Stimulated activated CD4-positive, alpha-beta T cell treated with anti-CD3 and anti-CD28 coated beads, Interleukin-2, amount 100 ng/mL, for 4 hours (primary cell): ENCODE measurements around the gene FBXO27.
"Not testable (repeated sequence)": the region's sequence is repeated elsewhere in the genome, so short reads cannot be mapped to it uniquely, and the experiment has no call there.

Experiments used
- DNase-seq: peaks from one replicate; pipeline ENCODE4 v3.0.0-alpha.2; 2020; ENCODE audit warnings: low read depth

FBXO27 gene

DNA sequence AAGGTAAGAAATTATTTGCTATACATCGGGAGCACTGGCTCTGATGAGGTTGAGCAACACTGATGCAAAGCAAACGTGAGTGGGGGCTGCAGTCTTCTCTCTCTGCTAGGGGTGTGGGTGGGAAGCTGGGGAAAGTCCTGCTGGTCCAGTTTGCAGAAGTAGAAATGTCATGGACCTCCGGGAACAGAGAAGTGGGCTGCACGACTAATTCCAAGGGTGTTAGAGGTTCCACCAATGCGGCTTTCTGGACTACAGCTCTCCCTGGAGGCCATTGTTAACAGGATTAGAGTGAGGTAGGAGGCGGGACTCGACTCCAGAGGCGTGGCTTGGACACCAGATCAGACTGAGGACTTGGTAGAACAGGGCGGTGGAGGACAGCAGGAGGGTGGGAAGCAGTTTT lies 5.7 kb upstream of the FBXO27 start:
- no peak for DNase-seq

- no peak for DNase-seq
Measured at GRCh38 chr19:39037194-39037593, 4.8 kb upstream of the FBXO27 start.

- no peak for DNase-seq
Measured at GRCh38 chr19:39036581-39036980, 4.2 kb upstream of the FBXO27 start.

GRCh38 chr19:39031368-39032062 lies 834 bp downstream of the FBXO27 start:
- DNase-seq = peak; percentile 76

DNA sequence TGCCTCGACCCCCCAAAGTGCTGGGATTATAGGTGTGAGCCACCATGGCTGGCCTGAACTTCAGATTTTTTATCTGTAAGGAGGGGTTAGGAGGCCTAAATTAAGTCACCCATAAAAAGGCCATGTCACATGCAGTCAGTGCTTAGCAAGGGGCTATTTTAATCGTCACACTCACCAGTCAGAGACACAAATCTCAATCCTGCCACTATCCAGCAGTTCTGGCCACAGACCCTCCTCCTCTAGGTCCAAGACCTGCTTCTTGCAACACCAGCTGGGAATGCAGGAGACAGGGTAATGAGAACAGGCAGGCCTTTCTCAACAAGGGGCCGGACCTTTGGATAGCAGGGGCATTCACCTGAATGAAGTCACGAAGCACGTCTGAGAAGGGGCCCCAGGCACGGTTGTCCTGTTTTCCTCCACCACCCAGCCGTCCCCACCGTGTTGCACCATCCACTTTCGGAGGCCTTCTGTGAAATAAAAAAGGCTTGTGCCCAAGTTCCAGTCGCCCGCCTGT lies 1.4 kb downstream of the FBXO27 start:
- no peak for DNase-seq

DNA sequence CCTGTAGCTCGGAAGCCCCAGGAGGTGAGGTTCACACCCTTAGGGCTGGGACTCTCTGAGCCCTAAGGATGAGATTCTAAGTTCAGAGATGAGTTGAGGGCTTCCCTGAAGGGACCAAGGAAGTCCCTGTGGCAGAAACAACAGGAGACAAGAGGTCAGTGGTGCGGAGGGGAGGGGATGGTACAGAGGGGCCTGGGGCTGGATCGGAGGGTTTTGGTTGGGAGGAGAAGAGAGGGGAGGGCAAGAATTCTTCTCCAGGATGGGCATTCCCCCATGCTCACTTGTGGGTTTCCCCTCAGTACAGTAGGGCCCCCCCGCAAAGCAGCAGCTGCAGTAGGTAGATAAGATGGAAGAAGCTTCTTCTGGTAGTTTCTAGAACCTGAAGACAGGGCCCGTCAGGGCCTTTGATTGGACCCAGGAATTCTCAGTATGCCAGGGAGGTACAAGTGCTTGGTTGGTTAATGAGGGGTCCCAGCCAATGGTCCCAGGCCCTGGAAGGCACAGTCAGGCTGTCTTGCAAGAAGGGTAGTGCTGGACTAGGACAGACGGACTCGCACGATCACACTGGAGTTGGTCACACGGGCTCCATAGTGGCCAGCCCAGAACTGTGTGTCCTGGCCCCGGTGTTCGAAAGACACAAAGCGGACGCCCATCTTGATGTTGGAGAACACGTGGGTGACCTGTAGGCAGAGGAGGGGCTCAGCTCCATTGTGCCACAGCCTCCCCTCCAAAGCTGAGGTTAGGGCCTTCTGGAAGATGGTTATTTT lies 7.3 kb downstream of the FBXO27 start:
- no peak for DNase-seq

DNA sequence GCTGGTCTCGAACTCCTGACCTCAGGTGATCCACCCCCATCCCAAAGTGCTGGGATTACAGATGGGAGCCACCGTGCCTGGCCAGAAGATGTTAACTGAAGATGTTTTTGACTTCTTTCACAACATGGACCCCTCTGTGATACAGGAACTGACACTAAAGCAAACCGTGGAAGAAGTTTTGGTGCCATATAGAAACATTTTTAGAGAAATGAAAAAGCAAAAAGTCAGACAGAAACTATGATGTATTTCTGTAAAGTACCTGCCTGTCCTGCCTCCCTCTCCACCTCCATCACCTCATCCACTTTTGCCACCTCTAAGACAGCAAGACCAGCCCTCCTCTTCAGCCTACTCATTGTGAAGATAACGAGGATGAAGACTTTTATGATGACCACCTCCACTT lies 11.3 kb downstream of the FBXO27 start:
- no peak for DNase-seq

GRCh38 chr19:39017646-39018045 lies 14.7 kb downstream of the FBXO27 start:
- DNase-seq = no peak

- no peak for DNase-seq
Measured at GRCh38 chr19:39017026-39017425, 15.3 kb downstream of the FBXO27 start.

- DNase-seq = no peak
Measured at GRCh38 chr19:39014037-39014436, 18.3 kb downstream of the FBXO27 start.

DNA sequence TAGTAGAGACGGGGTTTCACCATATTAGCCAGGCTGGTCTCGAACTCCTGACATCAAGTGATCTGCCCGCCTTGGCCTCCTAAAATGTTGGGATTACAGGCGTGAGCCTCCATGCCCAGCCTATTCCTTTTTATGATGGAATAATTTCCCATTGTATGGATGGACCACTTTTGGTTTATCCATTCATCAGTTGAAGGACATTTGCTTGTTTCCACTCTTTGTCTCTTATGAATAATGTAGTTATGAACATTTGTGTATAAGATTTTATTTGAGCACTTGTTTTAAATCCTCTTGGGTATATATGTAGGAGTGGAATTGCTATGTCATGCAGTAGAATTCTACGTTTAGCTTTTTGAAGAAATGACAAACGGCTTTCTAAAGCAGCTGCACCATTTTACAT lies 23.3 kb downstream of the FBXO27 start:
- no peak for DNase-seq

GRCh38 chr19:39008137-39008536 lies 24.2 kb downstream of the FBXO27 start:
- DNase-seq = no peak

DNA sequence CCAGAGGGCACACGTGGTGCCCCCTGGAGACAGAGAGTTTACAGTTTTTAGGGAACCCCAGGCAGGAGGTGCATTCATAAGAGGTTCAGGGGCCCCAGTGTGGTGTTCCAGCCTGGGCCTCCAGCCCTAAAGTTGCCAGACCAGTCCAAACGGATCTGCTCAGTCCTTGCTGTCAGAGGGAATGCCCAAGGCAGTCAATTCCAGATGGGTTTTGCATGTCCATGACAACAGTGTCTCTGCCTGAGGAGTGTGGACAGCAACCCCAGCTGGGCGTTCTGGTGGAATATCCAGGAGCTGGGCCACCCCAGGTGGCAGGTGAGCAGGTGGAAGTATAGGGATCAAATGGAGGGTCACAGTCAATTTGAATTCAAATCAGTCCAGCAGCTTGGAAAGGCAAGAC lies 25.3 kb downstream of the FBXO27 start:
- no peak for DNase-seq

- no peak for DNase-seq
Measured at GRCh38 chr19:39004403-39004802, 27.9 kb downstream of the FBXO27 start.

GRCh38 chr19:39003796-39004195 lies 28.6 kb downstream of the FBXO27 start:
- DNase-seq = no peak

- DNase-seq = no peak
Measured at GRCh38 chr19:39003188-39003587, 29.2 kb downstream of the FBXO27 start.

- no peak for DNase-seq
Measured at GRCh38 chr19:39001041-39001440, 31.3 kb downstream of the FBXO27 start.

- DNase-seq = not testable (repeated sequence)
Measured at GRCh38 chr19:38997576-38997975, 34.8 kb downstream of the FBXO27 start.

DNA sequence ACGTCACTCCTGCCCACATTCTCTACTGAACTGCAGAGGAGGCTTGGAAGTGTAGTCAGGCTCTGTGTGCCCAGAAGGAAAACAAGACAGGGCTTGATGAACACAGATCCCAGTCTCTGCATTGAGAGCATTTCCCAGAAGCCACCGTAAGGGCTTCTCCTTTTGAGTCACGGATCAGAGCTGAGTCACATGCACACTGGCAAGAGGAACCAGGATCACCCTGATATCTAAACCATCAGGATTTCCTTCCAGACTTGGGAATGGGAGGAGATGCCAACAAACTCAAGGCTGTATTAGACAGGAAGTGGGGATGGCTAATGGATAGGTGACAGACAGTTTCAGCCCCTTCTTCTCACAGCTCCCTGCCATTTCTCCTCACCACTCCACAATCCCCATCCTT lies 39.1 kb downstream of the FBXO27 start:
- no peak for DNase-seq

- DNase-seq = no peak
Measured at GRCh38 chr19:38990949-38991697, 41.2 kb downstream of the FBXO27 start.

GRCh38 chr19:38989614-38990013 lies 42.7 kb downstream of the FBXO27 start:
- not testable (repeated sequence) for DNase-seq

DNA sequence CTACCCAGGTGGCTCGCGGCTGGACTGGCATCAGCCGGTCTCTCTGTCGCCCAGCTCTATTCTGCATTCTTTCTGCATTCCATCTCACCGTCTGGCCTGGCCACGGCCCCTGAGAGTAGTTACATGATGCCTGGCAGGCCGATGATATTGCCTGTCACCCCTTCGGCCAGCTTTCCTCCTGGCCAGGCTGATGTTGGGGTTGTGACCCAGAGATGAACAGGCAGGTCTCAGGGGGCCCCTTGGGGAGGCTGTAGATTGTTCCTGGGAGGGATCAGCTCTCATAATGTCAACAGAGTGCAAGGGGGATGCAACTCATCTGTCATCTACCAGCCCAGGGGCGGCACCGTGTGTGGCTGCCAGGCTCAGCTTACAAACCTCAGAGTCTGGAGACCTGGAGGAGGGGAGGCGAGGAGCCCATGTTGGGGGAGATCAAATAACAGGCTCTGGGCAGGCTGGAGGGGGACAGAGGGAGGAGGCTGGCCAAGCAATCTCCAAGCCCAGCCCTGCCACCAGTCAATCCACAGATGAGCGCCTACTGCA lies 43.2 kb downstream of the FBXO27 start:
- DNase-seq = no peak
